Fibroblast of the aortic adventitia (primary cell): ENCODE results near the gene GLDC. TPM values are rescaled to one million over a fixed set of nuclear protein-coding genes. Genes with fewer than 3 reads are reported as not detected.
A peak's percentile ranks its signal among the peaks of the same experiment; 100 is the strongest.

Source experiments
- DNase-seq: peaks from one replicate; pipeline ENCODE4 v3.0.0-alpha.2; 2010; ENCODE audit warnings: low read depth
- H3K4me3 ChIP-seq: 2 replicates; pipeline ENCODE4 v1.5.1; 2011; ENCODE audit warnings: low read depth, mild to moderate bottlenecking, control low read depth, low read length, moderate library complexity
- CTCF ChIP-seq: IDR thresholded peaks from 2 replicates; pipeline ENCODE4 v1.5.1; 2011; ENCODE audit warnings: mild to moderate bottlenecking, low read length, control low read depth, inconsistent platforms; ENCODE audit not compliant: insufficient read depth
- total RNA-seq: library from RNA; depleted of rRNA; stranded (reverse); fragments of >200 nt; gene quantifications from 2 replicates; pipeline ENCODE4 v1.2.3, GENCODE V29; 2012; ENCODE audit warnings: low replicate concordance

GLDC gene
- total RNA-seq, 1 donor: 1.8 TPM

- no peak overlapping the region for H3K4me3 ChIP-seq
- TF ChIP-seq CTCF: no peak
- no peak for DNase-seq
Measured at GRCh38 chr9:6673326-6674025, 27.9 kb upstream of the GLDC start.

- no peak for TF ChIP-seq CTCF
Measured at GRCh38 chr9:6672118-6672517, 26.6 kb upstream of the GLDC start.

GRCh38 chr9:6671416-6671815 lies 25.9 kb upstream of the GLDC start:
- no peak for TF ChIP-seq CTCF
- H3K4me3 ChIP-seq: no peak overlapping the region
- DNase-seq: no peak

More at GRCh38 chr9:6672118-6672517, 26.6 kb upstream of the GLDC start:
- no peak overlapping the region for H3K4me3 ChIP-seq
- no peak for DNase-seq

GRCh38 chr9:6669881-6670280 lies 24.4 kb upstream of the GLDC start:
- no peak overlapping the region for H3K4me3 ChIP-seq
- DNase-seq: no peak
- TF ChIP-seq CTCF: no peak

- peak; percentile 57 for DNase-seq
- H3K4me3 ChIP-seq: no peak overlapping the region
- TF ChIP-seq CTCF: peak; percentile 60
Measured at GRCh38 chr9:6667633-6668280, 22.2 kb upstream of the GLDC start.

- TF ChIP-seq CTCF: no peak
- no peak overlapping the region for H3K4me3 ChIP-seq
- DNase-seq: no peak
Measured at GRCh38 chr9:6667080-6667479, 21.6 kb upstream of the GLDC start.

GRCh38 chr9:6665628-6666027 lies 20.1 kb upstream of the GLDC start:
- H3K4me3 ChIP-seq: no peak overlapping the region
- TF ChIP-seq CTCF: no peak
- DNase-seq: no peak
